Endodermal cell (in vitro differentiated cells): Measurements from ENCODE around the gene ZCWPW1. TPM values are rescaled to one million over a fixed set of nuclear protein-coding genes. Genes with fewer than 3 reads are reported as not detected.

Experiments
- DNase-seq: peaks from one replicate; pipeline ENCODE4 v3.0.0-alpha.2; 2017
- H3K27ac ChIP-seq: 2 replicates; pipeline ENCODE4 v1.5.1; 2013; ENCODE audit warnings: mild to moderate bottlenecking, low read depth, low read length, moderate library complexity
- H3K27me3 ChIP-seq: 2 replicates; pipeline ENCODE4 v1.6.1; 2013; ENCODE audit warnings: mild to moderate bottlenecking, low read length, moderate library complexity; ENCODE audit not compliant: insufficient read depth, control insufficient read depth, poor library complexity, severe bottlenecking
- H3K36me3 ChIP-seq: 2 replicates; pipeline ENCODE4 v1.7.0; 2013; ENCODE audit warnings: mild to moderate bottlenecking, low read length, moderate library complexity; ENCODE audit not compliant: control insufficient read depth, insufficient read depth
- H3K4me1 ChIP-seq: one replicate; pipeline ENCODE4 v1.7.0; 2013; ENCODE audit warnings: low read length; ENCODE audit not compliant: control insufficient read depth, insufficient read depth
- H3K4me3 ChIP-seq: 2 replicates; pipeline ENCODE4 v1.5.1; 2013; ENCODE audit warnings: mild to moderate bottlenecking, low read length, moderate library complexity
- H3K9ac ChIP-seq: 2 replicates; pipeline ENCODE4 v1.6.1; 2013; ENCODE audit warnings: mild to moderate bottlenecking, low read length, moderate library complexity; ENCODE audit not compliant: poor library complexity, severe bottlenecking; ENCODE audit errors: extremely low read depth
- H3K9me3 ChIP-seq: 2 replicates; pipeline ENCODE4 v1.6.1; 2013; ENCODE audit warnings: mild to moderate bottlenecking, low read length, moderate library complexity; ENCODE audit not compliant: control insufficient read depth
- H3K27ac Mint-ChIP-seq: 2 replicates; pipeline ENCODE4 v1.8.0; 2020; ENCODE audit warnings: mixed read lengths
- H3K27me3 Mint-ChIP-seq: 2 replicates; pipeline ENCODE4 v1.8.0; 2021; ENCODE audit warnings: mild to moderate bottlenecking, mixed read lengths; ENCODE audit not compliant: insufficient read depth
- H3K36me3 Mint-ChIP-seq: 2 replicates; pipeline ENCODE4 v1.8.0; 2020; ENCODE audit warnings: low read depth, mixed read lengths
- H3K4me1 Mint-ChIP-seq: 2 replicates; pipeline ENCODE4 v1.8.0; 2020; ENCODE audit warnings: mixed read lengths
- H3K4me3 Mint-ChIP-seq: 2 replicates; pipeline ENCODE4 v1.8.0; 2020; ENCODE audit warnings: mild to moderate bottlenecking, moderate library complexity, mixed read lengths
- H3K9me3 Mint-ChIP-seq: 2 replicates; pipeline ENCODE4 v1.8.0; 2020; ENCODE audit warnings: mild to moderate bottlenecking, mixed read lengths
- CTCF ChIP-seq: fragments of 200-600 bp; sonication (generic); conservative IDR thresholded peaks from 2 replicates; pipeline ENCODE4 v1.5.0; 2021; ENCODE audit warnings: antibody characterized with exemption, mild to moderate bottlenecking
- WGBS, 2 experiments: methylation state at CpG; one replicate each; pipeline versions ENCODE4 v1.1.5 to v1.1.7; 2013; ENCODE audit warnings: missing lambda C conversion rate in 2 of 2, mixed read lengths in 1 of 2; ENCODE audit not compliant: insufficient coverage in 1 of 2, insufficient read length in 1 of 2; 5-methylcytosine and 5-hydroxymethylcytosine counted together
- total RNA-seq, 2 donors: library from RNA; stranded (reverse); fragmentation: NEBNext Ultra II Directional in 1 of 2; extraction: Animal tissue kit (Norgen Biotek cat#: 25700) in 1 of 2; gene quantifications; 2 replicates in 1 of 2; 3 replicates in 1 of 2; pipeline ENCODE4 v1.2.1, GENCODE V29; 2021

The ZCWPW1 gene
- total RNA-seq, 2 donors from 2014 or later: 1.9 to 2.3 TPM

GRCh38 chr7:100476101-100476780 is 47.7 kb upstream of the ZCWPW1 start:
- peaks cover 7% of the 10 kb centered on the region for H3K36me3 ChIP-seq
- Mint-ChIP-seq H3K9me3 (no peaks in the 10 kb centered on the region), H3K27ac (no peak overlapping the region), H3K36me3 (peaks cover 15% of the 10 kb centered on the region), H3K4me3 (peak overlapping the region; percentile 76), H3K27me3 (no peaks in the 10 kb centered on the region), H3K4me1 (peaks cover 13% of the 10 kb centered on the region)
- peak overlapping the region; percentile 88 for H3K4me3 ChIP-seq
- H3K9me3 ChIP-seq: no peaks in the 10 kb centered on the region
- no peaks in the 10 kb centered on the region for H3K4me1 ChIP-seq
- DNase-seq: no peak
- no peaks in the 10 kb centered on the region for H3K27me3 ChIP-seq
- no peak for TF ChIP-seq CTCF
- H3K9ac ChIP-seq: no peak overlapping the region
- 50% methylated on average over 6 of the region's 6 CpGs; no CpG with 5 or more reads in 1 of the 2 experiments for WGBS, 2 experiments
- H3K27ac ChIP-seq: peak overlapping the region; percentile 6

- H3K27ac Mint-ChIP-seq: no peak overlapping the region
- Histone ChIP-seq H3K27me3 (no peaks in the 10 kb centered on the region), H3K4me1 (no peaks in the 10 kb centered on the region), H3K9me3 (no peaks in the 10 kb centered on the region), H3K9ac (no peak overlapping the region), H3K36me3 (peaks cover 10% of the 10 kb centered on the region), H3K4me3 (no peak overlapping the region), H3K27ac (peak overlapping the region; percentile 6)
- H3K27me3 Mint-ChIP-seq: no peaks in the 10 kb centered on the region
- no peak for DNase-seq
- TF ChIP-seq CTCF: no peak
- WGBS, 2 experiments: 49 to 73% methylated on average over 4 to 7 of the region's 9 CpGs
- H3K4me3 Mint-ChIP-seq: no peak overlapping the region
- H3K9me3 Mint-ChIP-seq: no peaks in the 10 kb centered on the region
- peaks cover 13% of the 10 kb centered on the region for H3K4me1 Mint-ChIP-seq
- H3K36me3 Mint-ChIP-seq: peaks cover 17% of the 10 kb centered on the region
Measured at GRCh38 chr7:100475549-100475948, 47.0 kb upstream of the ZCWPW1 start.

GRCh38 chr7:100472854-100473499 is 44.5 kb upstream of the ZCWPW1 start:
- no peak overlapping the region for H3K4me3 ChIP-seq
- Mint-ChIP-seq H3K4me1 (peaks cover 11% of the 10 kb centered on the region), H3K27me3 (no peaks in the 10 kb centered on the region), H3K4me3 (no peak overlapping the region), H3K36me3 (peaks cover 19% of the 10 kb centered on the region), H3K27ac (no peak overlapping the region), H3K9me3 (no peaks in the 10 kb centered on the region)
- DNase-seq: no peak
- H3K27ac ChIP-seq: no peak overlapping the region
- H3K27me3 ChIP-seq: no peaks in the 10 kb centered on the region
- no peak overlapping the region for H3K9ac ChIP-seq
- 82 to 84% methylated on average over 9 to 14 of the region's 14 CpGs for WGBS, 2 experiments
- no peaks in the 10 kb centered on the region for H3K4me1 ChIP-seq
- H3K9me3 ChIP-seq: no peaks in the 10 kb centered on the region
- no peak for TF ChIP-seq CTCF
- H3K36me3 ChIP-seq: peaks cover 18% of the 10 kb centered on the region
